GM23338 (cell line): ENCODE measurements around the gene APRT. TPM values are rescaled to one million over a fixed set of nuclear protein-coding genes. Genes with fewer than 3 reads are reported as not detected.

Source experiments
- ATAC-seq: fragments of 200-7000 bp; cut with Tn5 transposase; 3 replicates; pipeline ENCODE4 v1.9.1; 2020
- DNase-seq: peaks from one replicate; pipeline ENCODE4 v3.0.0-alpha.2; 2015; ENCODE audit warnings: low spot score
- H2AFZ ChIP-seq: fragments of 200-600 bp; sonication (generic); 2 replicates; pipeline ENCODE4 v1.8.0; 2016; ENCODE audit warnings: antibody characterized with exemption, mild to moderate bottlenecking, moderate library complexity
- H3F3A ChIP-seq: fragments of 200-600 bp; sonication (generic); replicated peaks from 2 replicates; pipeline ENCODE4 v1.8.0; 2017; ENCODE audit warnings: antibody characterized with exemption, mixed run types, low read depth
- H3K27ac ChIP-seq: fragments of 200-600 bp; sonication (generic); 2 replicates; pipeline ENCODE4 v1.6.1; 2016; ENCODE audit warnings: low read depth
- H3K27me3 ChIP-seq: fragments of 200-600 bp; sonication (generic); 2 replicates; pipeline ENCODE4 v1.8.0; 2016; ENCODE audit warnings: mild to moderate bottlenecking, mixed run types, moderate library complexity; ENCODE audit not compliant: insufficient read depth
- H3K36me3 ChIP-seq: fragments of 200-600 bp; sonication (generic); 2 replicates; pipeline ENCODE4 v1.8.0; 2016; ENCODE audit warnings: mild to moderate bottlenecking; ENCODE audit not compliant: insufficient read depth
- H3K4me1 ChIP-seq: fragments of 200-600 bp; sonication (generic); 2 replicates; pipeline ENCODE4 v1.8.0; 2016; ENCODE audit warnings: mild to moderate bottlenecking, moderate library complexity; ENCODE audit not compliant: insufficient read depth
- H3K4me2 ChIP-seq: fragments of 200-600 bp; sonication (generic); 2 replicates; pipeline ENCODE4 v1.7.1; 2017; ENCODE audit warnings: mixed run types
- H3K4me3 ChIP-seq: fragments of 200-600 bp; sonication (generic); 2 replicates; pipeline ENCODE4 v1.6.1; 2016; ENCODE audit warnings: mixed run types
- H3K79me2 ChIP-seq: fragments of 200-600 bp; sonication (generic); replicated peaks from 2 replicates; pipeline ENCODE4 v1.8.0; 2017; ENCODE audit warnings: mild to moderate bottlenecking; ENCODE audit not compliant: insufficient read depth
- H3K9me2 ChIP-seq: fragments of 200-600 bp; sonication (generic); 2 replicates; pipeline ENCODE4 v1.8.0; 2017; ENCODE audit not compliant: insufficient read depth
- H4K20me1 ChIP-seq: fragments of 200-600 bp; sonication (generic); replicated peaks from 2 replicates; pipeline ENCODE4 v1.8.0; 2017; ENCODE audit warnings: mild to moderate bottlenecking; ENCODE audit not compliant: insufficient read depth
- H3K27ac Mint-ChIP-seq: 2 replicates; pipeline ENCODE4 v1.8.0; 2020; ENCODE audit warnings: inconsistent platforms, mild to moderate bottlenecking, moderate library complexity, mixed read lengths
- H3K27me3 Mint-ChIP-seq: 3 replicates; pipeline ENCODE4 v1.8.0; 2022; ENCODE audit warnings: low read depth, mild to moderate bottlenecking, moderate library complexity, mixed read lengths, inconsistent platforms; ENCODE audit not compliant: insufficient read depth, poor library complexity
- H3K36me3 Mint-ChIP-seq: 3 replicates; pipeline ENCODE4 v1.8.0; 2021; ENCODE audit warnings: low read depth, mild to moderate bottlenecking, inconsistent platforms, moderate library complexity, mixed read lengths
- H3K4me1 Mint-ChIP-seq: 3 replicates; pipeline ENCODE4 v1.8.0; 2020; ENCODE audit warnings: mild to moderate bottlenecking, inconsistent platforms, mixed read lengths
- H3K4me3 Mint-ChIP-seq: 3 replicates; pipeline ENCODE4 v1.8.0; 2021; ENCODE audit warnings: moderate library complexity, mild to moderate bottlenecking, inconsistent platforms, mixed read lengths
- H3K9me3 Mint-ChIP-seq: 3 replicates; pipeline ENCODE4 v1.8.0; 2020; ENCODE audit warnings: moderate library complexity, mild to moderate bottlenecking, inconsistent platforms, mixed read lengths
- CTCF ChIP-seq, 2 experiments: fragments of 200-600 bp in 1 of 2; sonication (generic) in 1 of 2; conservative IDR thresholded peaks; 2 replicates each; pipeline versions ENCODE4 v1.5.1 to v1.6.1; 2016 to 2017; ENCODE audit warnings: antibody characterized with exemption in 2 of 2, low read depth in 2 of 2, mild to moderate bottlenecking in 2 of 2, moderate library complexity in 1 of 2
- ETS1 ChIP-seq: IDR thresholded peaks from 2 replicates; pipeline ENCODE4 v1.6.1; 2016; ENCODE audit warnings: antibody characterized with exemption
- EZH2 ChIP-seq: fragments of 200-600 bp; sonication (generic); IDR thresholded peaks from one replicate; pipeline ENCODE4 v1.8.0; 2017; ENCODE audit warnings: antibody characterized with exemption, mild to moderate bottlenecking, low read depth; ENCODE audit not compliant: unreplicated experiment
- EZH2phosphoT487 ChIP-seq: fragments of 200-600 bp; sonication (generic); IDR thresholded peaks from one replicate; pipeline ENCODE4 v1.8.1; 2018; ENCODE audit warnings: antibody characterized with exemption; ENCODE audit not compliant: unreplicated experiment
- NANOG ChIP-seq: IDR thresholded peaks from 2 replicates; pipeline ENCODE4 v1.6.1; 2016; ENCODE audit warnings: antibody characterized with exemption, borderline replicate concordance
- POLR2AphosphoS5 ChIP-seq: IDR thresholded peaks from 2 replicates; pipeline ENCODE4 v1.6.1; 2016; ENCODE audit warnings: antibody characterized with exemption, low read depth
- REST ChIP-seq: IDR thresholded peaks from one replicate; pipeline ENCODE4 v1.6.1; 2018; ENCODE audit warnings: antibody characterized with exemption; ENCODE audit not compliant: unreplicated experiment
- STAT1 ChIP-seq: IDR thresholded peaks from one replicate; pipeline ENCODE4 v1.6.1; 2016; ENCODE audit warnings: antibody characterized with exemption; ENCODE audit not compliant: unreplicated experiment
- ZNF114 ChIP-seq: fragments of 250-450 bp; sonication (Bioruptor Pico); IDR thresholded peaks from 2 replicates; pipeline ENCODE4 v1.5.0; 2020; ENCODE audit warnings: mild to moderate bottlenecking, moderate library complexity
- ZNF331 ChIP-seq: fragments of 250-450 bp; sonication (Bioruptor Pico); IDR thresholded peaks from 2 replicates; pipeline ENCODE4 v1.5.0; 2020; ENCODE audit warnings: low read depth, mild to moderate bottlenecking, moderate library complexity
- ZNF462 ChIP-seq: fragments of 250-450 bp; sonication (Bioruptor Pico); IDR thresholded peaks from 2 replicates; pipeline ENCODE4 v1.5.0; 2020; ENCODE audit warnings: mild to moderate bottlenecking, moderate library complexity
- polyA plus RNA-seq: library from polyadenylated mRNA; unstranded; fragments of >200 nt; fragmentation: Nextera tagmentation; extraction: Ambion mirVana; gene quantifications from 2 replicates; pipeline ENCODE4 v1.2.1, GENCODE V29; 2016
- total RNA-seq: library from RNA; depleted of rRNA; stranded (reverse); fragments of >200 nt; shearing (Covaris generic); gene quantifications from 2 replicates; pipeline ENCODE4 v1.2.3, GENCODE V29; 2014

APRT gene
- total and polyA plus RNA-seq, 2 experiments from 2014 or later = 250 to 522 TPM

GRCh38 chr16:88800277-88800592, 11.5 kb downstream of the APRT start (continued):
- TF ChIP-seq ZNF331 (CRISPR knock-in tag) (no peak), EZH2phosphoT487 (no peak), ZNF114 (CRISPR knock-in tag) (no peak), NANOG (no peak), CTCF (conservative IDR thresholded peaks at IDR 0.05; ENCODE audit: low read depth in 2 of 2) (no peak)

- H3K27ac Mint-ChIP-seq = no peak overlapping the region
- no peak for ATAC-seq
- no peaks in the 10 kb centered on the region for H3K4me1 Mint-ChIP-seq
- Histone ChIP-seq H3K9me2 (no peaks in the 10 kb centered on the region), H3K4me2 (no peak overlapping the region), H2AFZ (no peak overlapping the region), H3K4me1 (no peaks in the 10 kb centered on the region), H3K27me3 (no peaks in the 10 kb centered on the region), H3K27ac (no peak overlapping the region), H3K79me2 (peaks cover 7% of the 10 kb centered on the region), H3K4me3 (no peak overlapping the region), H3K36me3 (no peaks in the 10 kb centered on the region), H3F3A (peaks cover 10% of the 10 kb centered on the region; the same call in 1 of the 2 replicates), H4K20me1 (no peaks in the 10 kb centered on the region)
- H3K4me3 Mint-ChIP-seq = no peak overlapping the region
- no peaks in the 10 kb centered on the region for H3K9me3 Mint-ChIP-seq
- H3K36me3 Mint-ChIP-seq = peaks cover 18% of the 10 kb centered on the region
- H3K27me3 Mint-ChIP-seq = peaks cover 10% of the 10 kb centered on the region
- no peak for DNase-seq
- TF ChIP-seq EZH2 (no peak), POLR2AphosphoS5 (no peak), ZNF114 (CRISPR knock-in tag) (no peak), STAT1 (no peak), ZNF462 (CRISPR knock-in tag) (no peak), EZH2phosphoT487 (no peak), ZNF331 (CRISPR knock-in tag) (no peak), REST (no peak), NANOG (no peak), ETS1 (no peak)
Observed at GRCh38 chr16:88799569-88800276, 12.0 kb downstream of the APRT start.
